ENCODE measurements around the gene PRCD.

PRCD gene

DNA sequence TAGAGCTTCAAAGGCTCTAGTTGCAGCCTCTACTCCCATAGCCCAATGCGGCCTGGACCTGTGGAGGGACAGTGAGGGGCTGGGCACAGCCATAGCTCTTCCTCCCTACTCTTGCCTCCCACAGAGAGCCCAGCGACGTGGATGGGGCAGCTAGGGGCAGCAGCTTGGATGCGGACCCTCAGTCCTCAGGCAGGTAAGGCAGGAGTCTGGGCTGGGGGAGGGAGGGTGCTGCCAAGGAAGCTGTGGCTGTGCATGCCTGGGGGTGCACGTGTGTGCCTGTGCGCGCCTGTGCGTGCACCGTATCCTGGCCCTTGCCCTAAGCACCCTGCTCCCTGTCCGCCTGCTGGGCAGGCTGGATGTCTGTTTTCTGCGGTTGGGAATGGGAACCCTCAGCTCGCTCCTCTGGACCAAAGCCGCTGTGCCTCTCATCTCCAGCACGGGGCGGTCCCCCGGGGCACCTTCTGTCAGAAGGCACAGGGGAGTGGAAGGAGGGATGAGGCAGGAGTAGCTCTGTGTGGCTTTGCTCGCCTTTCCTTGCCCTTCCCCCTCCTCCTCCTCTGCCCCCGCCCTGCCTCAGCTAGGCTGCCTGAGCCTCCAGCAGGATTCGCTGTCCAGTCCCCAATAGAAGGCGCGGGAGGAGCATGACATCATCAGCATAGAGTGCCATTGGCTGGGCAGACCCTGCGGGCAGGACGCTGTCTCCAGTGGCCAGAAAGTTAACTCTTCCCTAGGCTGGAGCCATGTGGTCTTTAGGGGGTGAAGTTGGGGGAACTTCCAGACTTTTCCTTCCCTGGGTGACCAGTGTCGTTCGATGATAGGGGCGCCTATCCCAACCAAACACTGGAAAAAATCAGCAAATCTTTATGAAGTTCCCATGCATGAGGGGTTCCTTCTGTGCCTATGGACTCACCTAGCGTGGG lies 797 bp downstream of the PRCD start:
- DNase-seq (ENCODE audit: low read depth): peak; percentile 81
- TF ChIP-seq, protein P1, sequence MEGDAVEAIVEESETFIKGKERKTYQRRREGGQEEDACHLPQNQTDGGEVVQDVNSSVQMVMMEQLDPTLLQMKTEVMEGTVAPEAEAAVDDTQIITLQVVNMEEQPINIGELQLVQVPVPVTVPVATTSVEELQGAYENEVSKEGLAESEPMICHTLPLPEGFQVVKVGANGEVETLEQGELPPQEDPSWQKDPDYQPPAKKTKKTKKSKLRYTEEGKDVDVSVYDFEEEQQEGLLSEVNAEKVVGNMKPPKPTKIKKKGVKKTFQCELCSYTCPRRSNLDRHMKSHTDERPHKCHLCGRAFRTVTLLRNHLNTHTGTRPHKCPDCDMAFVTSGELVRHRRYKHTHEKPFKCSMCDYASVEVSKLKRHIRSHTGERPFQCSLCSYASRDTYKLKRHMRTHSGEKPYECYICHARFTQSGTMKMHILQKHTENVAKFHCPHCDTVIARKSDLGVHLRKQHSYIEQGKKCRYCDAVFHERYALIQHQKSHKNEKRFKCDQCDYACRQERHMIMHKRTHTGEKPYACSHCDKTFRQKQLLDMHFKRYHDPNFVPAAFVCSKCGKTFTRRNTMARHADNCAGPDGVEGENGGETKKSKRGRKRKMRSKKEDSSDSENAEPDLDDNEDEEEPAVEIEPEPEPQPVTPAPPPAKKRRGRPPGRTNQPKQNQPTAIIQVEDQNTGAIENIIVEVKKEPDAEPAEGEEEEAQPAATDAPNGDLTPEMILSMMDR (conservative IDR thresholded peaks at IDR 0.05; ENCODE audit: low read depth, low read length): peak; percentile 25
- H3K4me3 ChIP-seq (ENCODE audit: low read length): peak overlapping the region; percentile 42

DNA sequence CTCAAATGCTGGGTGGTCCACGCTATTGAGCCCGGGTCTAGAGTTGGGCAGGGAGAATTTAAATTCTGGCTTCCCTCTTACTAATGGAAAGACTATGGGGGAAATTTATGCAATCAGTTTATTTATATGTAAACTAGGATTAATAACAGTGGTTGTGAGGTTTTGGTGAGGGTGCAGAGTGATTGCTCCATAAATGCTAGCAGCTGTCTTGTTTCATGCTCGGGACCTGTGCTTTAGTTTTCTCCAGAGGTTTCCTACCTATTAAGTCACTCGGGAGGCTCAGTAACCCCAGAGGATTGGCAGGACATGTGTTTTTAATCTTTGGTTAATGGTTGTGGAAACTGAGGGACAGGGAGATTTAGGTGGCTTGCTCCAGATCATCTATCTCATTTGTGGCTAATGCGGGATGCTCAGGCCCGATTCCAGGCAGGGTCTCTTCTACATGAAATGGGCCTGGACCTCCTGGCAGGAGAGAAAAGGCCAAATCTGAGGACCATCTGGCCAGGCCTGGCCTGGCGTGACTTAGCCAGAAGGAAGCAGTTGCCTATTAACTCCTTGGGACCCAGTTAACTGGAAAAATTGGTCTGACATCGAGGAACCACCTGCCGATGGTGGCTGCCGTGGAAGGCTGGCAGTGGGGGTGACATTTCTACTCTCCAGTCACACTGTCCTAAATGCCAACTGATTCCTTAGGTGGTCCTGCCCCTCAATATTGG lies 2.1 kb downstream of the PRCD start:
- no peak overlapping the region for H3K4me3 ChIP-seq (ENCODE audit: low read length)

DNA sequence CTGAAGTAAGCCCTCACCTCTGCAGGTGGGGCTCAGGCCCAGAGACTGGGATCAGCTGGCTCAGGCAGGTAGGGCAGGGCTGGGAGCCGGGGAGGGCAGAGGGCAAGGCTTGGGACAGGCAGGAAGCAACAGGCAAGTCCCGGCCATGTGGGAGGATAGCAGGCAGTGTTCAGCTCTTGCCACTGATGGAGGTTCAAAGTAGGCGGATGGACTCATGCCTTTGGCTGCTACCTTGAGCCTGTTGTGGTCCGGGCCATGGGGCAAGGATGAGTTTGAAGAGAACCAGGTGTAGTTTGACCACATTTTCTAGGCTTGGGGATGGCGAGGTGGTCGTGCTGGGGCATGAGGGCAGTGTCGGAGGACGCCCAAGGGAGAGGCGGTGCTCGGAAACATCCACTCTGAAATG lies 2.7 kb downstream of the PRCD start:
- DNase-seq (ENCODE audit: low read depth): no peak
- TF ChIP-seq, protein P1 (conservative IDR thresholded peaks at IDR 0.05; ENCODE audit: low read depth, low read length): no peak
- no peak overlapping the region for H3K4me3 ChIP-seq (ENCODE audit: low read length)

More for the DNA sequence above, 2.1 kb downstream of the PRCD start:
- DNase-seq (ENCODE audit: low read depth): no peak
- TF ChIP-seq, protein P1 (conservative IDR thresholded peaks at IDR 0.05; ENCODE audit: low read depth, low read length): no peak

DNA sequence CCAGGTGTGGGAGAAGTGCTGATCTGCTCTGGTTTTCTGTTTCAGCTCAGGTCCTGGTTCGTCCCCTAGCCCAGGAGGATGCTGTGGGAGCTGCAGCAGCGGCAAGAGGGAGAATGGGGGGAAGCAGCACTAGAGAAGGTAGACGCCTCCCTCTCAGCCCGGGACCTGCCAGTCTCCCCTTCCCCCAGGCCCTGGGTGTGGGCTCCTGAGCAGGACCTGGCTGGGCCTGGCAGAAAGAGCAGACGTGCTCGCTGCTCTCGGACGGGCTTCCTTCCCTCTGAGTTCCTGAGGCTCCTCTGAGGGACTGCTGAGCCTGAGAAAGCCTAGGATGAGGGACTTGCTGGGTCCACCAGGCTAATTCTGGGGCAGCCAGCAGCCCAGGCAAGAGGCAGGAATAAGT lies 3.1 kb downstream of the PRCD start:
- no peak overlapping the region for H3K4me3 ChIP-seq (ENCODE audit: low read length)
- no peak for DNase-seq (ENCODE audit: low read depth)
- TF ChIP-seq, protein P1 (conservative IDR thresholded peaks at IDR 0.05; ENCODE audit: low read depth, low read length): no peak

DNA sequence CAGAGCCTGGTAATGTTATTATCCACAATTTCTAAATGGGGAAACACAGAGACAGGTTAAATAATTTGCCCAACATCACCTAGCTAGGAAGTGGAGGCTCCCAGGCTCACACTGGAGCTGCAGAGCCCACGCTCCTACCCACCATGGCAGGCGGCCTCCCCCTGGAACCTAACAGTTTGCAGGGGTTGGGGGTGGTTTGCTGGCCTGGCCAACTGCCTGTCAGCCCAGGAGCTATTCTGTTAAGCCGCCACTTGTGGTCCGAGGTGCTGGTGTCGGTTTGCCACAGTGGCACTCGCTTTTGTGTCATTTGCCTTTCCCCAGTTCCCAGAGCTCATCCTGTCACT lies 3.6 kb downstream of the PRCD start:
- TF ChIP-seq, protein P1 (conservative IDR thresholded peaks at IDR 0.05; ENCODE audit: low read depth, low read length): no peak
- H3K4me3 ChIP-seq (ENCODE audit: low read length): no peak overlapping the region
- DNase-seq (ENCODE audit: low read depth): no peak

DNA sequence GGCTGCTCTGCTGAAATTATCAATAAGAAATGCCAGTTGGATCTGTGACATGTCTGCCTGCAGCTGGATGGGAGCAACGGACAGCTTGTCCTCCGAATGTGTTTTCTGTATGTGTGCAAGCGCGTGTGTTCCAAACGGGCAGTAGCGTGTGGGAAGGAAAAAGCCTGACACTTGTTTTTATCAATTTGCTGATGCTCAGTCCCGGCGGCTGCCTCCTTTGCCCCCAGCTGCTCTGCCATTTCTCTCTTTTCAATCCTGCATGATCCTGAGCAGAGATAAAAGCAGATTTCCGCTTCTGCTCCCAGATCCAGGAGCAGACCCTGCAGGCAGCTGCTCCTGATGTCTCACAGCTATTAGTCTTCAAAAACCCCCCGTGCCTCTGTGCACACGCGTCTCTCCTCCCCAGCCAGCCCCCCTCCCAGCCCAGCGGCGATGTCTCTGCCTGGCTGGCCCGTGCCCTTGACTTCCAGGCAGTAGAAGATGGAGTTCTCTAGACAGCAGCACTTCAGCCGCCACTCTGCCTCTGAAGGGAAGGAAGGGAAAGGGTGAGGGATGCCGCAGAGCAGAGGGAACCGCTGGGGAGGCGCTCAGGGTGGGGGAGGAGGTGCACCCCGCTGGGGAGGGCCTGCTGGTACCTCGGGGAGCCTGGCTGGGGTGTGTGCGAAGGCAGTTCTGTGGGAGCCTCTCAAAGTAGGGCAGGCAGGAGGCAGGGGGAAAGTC lies 4.1 kb downstream of the PRCD start:
- no peak overlapping the region for H3K4me3 ChIP-seq (ENCODE audit: low read length)
- no peak for DNase-seq (ENCODE audit: low read depth)
- TF ChIP-seq, protein P1 (conservative IDR thresholded peaks at IDR 0.05; ENCODE audit: low read depth, low read length): no peak
